ENCODE results near the gene LGMN.

LGMN gene

GRCh38 chr14:92670643-92671366 is 77.6 kb downstream of the LGMN start:
- DNase-seq: peak; percentile 50

- DNase-seq: no peak
Observed at GRCh38 chr14:92670160-92670559, 78.3 kb downstream of the LGMN start.

- DNase-seq: peak; percentile 46
Observed at GRCh38 chr14:92668276-92668973, 80.0 kb downstream of the LGMN start.

- no peak for DNase-seq
Observed at GRCh38 chr14:92666251-92666650, 82.2 kb downstream of the LGMN start.

DNA sequence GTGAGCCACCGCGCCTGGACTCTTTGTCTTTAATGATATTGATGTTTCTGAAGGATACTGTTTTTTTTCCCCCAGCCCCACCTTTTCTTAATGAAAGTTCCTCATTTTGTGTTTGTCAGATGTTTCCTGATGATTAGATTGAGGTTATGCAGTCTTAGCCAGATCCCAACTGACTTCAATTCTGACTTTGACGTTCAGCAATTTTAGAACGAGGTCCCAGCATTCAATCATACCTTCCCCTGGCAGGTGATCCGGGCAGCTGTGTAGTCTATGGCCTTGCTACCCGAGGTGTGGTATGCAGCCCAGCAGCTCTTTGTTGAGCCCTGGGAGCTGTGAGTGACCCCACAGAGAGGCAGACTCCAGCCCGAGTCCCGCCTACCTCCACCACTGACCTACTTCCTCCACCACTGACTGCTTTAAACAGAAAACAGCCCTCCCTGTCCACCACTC is 82.7 kb downstream of the LGMN start:
- DNase-seq: no peak

DNA sequence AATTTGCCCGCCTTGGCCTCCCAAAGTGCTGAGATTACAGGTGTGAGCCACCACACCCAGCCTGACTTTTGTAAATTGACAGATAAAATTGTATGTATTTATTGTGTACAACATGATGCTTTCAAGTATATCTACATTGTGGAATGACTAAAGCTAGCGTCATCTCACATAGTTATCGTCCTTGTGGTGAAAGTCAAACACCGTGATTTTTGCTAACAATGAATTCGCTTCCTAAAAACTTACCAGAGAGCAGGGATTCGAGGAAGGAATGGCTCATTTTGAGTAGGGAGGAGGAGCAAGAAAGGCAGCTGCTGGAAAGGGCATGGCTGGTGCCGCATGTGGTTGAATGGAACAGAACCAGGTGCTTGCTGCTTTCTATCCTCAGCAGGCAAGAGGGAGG is 85.4 kb downstream of the LGMN start:
- DNase-seq: no peak

- no peak for DNase-seq
Observed at GRCh38 chr14:92660571-92660970, 87.9 kb downstream of the LGMN start.

DNA sequence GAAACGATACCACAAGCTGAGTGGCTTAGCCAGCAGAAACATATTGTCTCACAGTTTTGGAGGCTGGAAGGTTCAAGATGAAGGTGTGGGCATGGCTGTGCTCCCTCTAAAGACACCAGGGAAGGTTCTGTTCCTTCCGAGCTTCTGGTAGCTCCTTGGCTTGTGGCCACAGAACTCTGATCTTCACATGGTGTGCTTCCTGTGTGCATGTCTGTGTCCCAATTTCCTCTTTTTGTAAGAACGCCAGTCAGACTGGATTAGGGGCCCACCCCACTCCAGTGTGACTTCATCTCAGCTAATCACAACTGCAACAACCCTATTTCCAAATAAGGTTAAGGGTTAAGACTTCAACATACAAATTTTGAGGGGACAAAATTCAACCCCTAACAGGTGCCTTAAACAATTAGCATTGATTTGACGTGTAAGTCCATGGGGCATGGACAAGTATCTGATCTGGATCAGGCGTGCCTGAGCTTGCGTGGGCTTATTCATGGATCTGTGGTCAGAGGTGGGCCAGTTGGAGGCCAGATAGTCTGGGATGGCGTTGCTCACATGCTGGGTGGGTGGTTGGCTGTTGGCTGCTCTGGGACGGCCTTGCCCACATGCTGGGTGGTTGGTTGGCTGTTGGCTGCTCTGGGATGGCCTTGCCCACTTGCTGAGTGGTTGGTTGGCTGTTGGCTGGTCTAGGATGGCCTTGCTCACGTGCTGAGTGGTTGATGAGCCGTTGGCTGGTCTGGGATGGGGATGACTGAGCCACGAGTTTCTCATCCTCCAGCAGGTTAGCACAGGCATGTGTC is 88.5 kb downstream of the LGMN start:
- no peak for DNase-seq

DNA sequence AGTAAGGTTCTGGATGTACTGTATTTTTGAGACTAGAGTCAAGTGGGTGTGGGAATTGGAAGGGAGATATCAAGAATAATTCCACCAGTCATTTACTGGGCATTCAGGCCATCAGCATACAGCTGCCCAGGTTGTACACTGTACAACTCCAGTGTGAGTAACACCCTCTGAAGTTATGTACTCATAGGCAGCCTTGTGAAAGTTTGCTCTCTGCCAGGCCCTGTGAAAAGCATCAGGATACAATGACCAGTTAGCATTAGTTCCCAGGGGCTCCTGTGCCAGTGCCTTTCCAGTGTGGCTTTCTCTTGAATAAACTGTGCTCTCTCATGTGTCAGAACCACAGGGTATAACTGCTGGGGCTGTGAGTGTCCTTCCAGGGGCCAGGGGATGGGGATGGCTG is 89.7 kb downstream of the LGMN start:
- DNase-seq: no peak

- DNase-seq: no peak
Observed at GRCh38 chr14:92658160-92658559, 90.3 kb downstream of the LGMN start.

DNA sequence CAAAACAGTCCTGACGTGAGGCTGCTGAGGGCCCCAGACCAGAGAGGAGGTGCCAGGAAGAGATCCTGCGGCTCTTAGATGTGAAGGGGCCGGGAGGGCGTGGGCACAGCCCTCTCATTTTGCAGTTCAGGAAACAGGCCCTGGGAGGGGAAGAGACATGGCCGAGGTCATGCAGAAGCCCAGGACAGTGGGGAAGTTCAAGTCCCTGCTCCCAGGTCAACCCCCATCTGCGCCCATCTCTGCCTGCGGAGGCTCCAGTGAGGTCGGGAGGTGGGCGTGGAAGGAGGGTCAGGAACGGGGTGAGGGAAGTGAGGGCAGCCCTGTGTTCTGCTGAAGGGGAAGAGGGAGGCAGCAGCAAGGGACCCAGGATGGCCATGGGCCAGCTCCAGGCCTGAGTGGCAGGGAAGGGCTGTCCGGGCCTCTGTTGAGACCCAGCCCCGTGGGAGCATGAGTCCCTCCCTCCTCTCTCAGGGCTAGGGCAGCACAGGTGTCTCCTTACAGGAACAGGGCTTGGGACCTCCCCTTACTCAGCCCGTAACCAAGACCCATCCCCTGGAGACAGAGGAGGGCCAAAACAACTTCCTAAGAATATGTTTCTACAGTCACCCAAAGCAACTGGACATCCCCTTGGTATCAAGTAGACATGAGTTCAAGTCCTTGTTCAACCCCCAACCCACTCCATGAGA is 90.8 kb downstream of the LGMN start:
- DNase-seq: no peak

DNA sequence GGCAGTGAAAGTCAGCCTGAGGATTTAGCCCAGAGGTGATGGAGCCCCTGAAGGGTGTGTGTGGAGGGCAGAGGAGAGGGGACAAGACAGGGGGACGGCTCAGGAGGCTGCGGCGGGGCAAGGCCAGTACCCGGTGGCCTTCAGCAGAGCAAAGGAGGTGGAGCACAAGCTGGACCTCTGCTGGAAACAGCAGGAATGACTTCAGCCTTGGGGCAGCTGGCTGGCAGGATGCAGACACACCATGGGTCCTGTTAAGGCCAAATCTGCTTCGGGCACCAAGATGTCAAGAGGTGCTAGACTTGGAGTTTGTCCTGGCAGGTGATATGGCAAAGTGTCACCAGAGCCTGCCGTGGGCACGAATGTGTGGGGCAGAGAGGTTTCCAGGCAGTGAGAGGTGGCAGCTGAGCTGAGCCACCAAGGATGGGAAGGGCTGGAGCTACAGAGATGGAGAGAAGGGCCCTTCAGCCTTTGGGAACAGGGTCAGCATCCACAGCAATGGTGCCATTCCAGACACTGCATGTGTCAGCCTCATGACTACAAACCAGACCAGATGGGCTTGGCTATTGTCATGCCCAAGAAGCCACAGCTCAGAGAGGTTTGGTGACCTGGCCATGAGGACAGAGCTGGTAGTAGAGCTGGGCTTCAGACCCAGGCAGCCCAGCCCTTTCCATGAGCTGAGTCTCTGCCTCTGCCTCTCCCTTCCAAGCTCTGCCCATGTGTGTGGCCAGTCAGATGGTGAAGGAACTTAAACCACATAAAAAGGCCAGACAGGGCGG is 91.9 kb downstream of the LGMN start:
- DNase-seq: no peak

- DNase-seq: peak; percentile 27
Observed at GRCh38 chr14:92655419-92656201, 92.8 kb downstream of the LGMN start.

GRCh38 chr14:92654239-92654901 is 94.1 kb downstream of the LGMN start:
- peak; percentile 26 for DNase-seq
